H1 (cell line): ENCODE results near the gene GPR176. TPM values are rescaled to one million over a fixed set of nuclear protein-coding genes. Genes with fewer than 3 reads are reported as not detected.

Experiments used
- CTCF ChIA-PET: fragments of 300-600 bp; sonication (Branson Sonifier 250); formaldehyde crosslinking; loops from one replicate; lab custom pipeline; 2021; ENCODE audit not compliant: partially characterized antibody; lab: Charles Lee
- POLR2A ChIA-PET: fragments of 300-600 bp; sonication (Branson Sonifier 250); formaldehyde crosslinking; loops from one replicate; lab custom pipeline; 2021; ENCODE audit warnings: inconsistent platforms; ENCODE audit not compliant: partially characterized antibody; lab: Charles Lee
- DNase-seq, 2 experiments: peaks; one replicate each; pipeline versions ENCODE4 v3.0.0 to v3.0.0-alpha.2; 2010 to 2022; ENCODE audit warnings: low spot score in 2 of 2, low read depth in 1 of 2, mixed read lengths in 1 of 2
- FAIRE-seq: peaks from 2 replicates; lab custom pipeline; 2011; peaks lifted over from hg19 to GRCh38; lab: Jason Lieb, UNC
- H2AFZ ChIP-seq: 2 replicates; pipeline ENCODE4 v1.8.1; 2012; ENCODE audit warnings: low read length, inconsistent platforms
- H2AK5ac ChIP-seq: 2 replicates; pipeline ENCODE4 v1.6.1; 2013; ENCODE audit warnings: low read depth, low read length
- H2BK120ac ChIP-seq: replicated peaks from 2 replicates; pipeline ENCODE3; 2013; ENCODE audit warnings: low read depth, low read length, inconsistent platforms
- H2BK12ac ChIP-seq: 2 replicates; pipeline ENCODE4 v1.6.1; 2013; ENCODE audit warnings: low read depth, low read length
- H2BK15ac ChIP-seq: 2 replicates; pipeline ENCODE4 v1.6.1; 2013; ENCODE audit warnings: low read length
- H2BK20ac ChIP-seq: 2 replicates; pipeline ENCODE4 v1.6.1; 2013; ENCODE audit warnings: low read length
- H2BK5ac ChIP-seq: 2 replicates; pipeline ENCODE4 v1.6.1; 2013; ENCODE audit warnings: low read depth, low read length
- H3K14ac ChIP-seq: 2 replicates; pipeline ENCODE4 v1.6.1; 2013; ENCODE audit warnings: inconsistent platforms; ENCODE audit not compliant: insufficient read length
- H3K18ac ChIP-seq: 2 replicates; pipeline ENCODE4 v1.6.1; 2013; ENCODE audit warnings: low read length; ENCODE audit errors: extremely low read depth
- H3K23ac ChIP-seq: 2 replicates; pipeline ENCODE4 v1.6.1; 2013; ENCODE audit warnings: inconsistent platforms; ENCODE audit not compliant: insufficient read length
- H3K23me2 ChIP-seq: 2 replicates; pipeline ENCODE4 v1.6.1; 2013; ENCODE audit warnings: low read depth, low read length
- H3K27ac ChIP-seq: 2 replicates; pipeline ENCODE4 v1.6.1; 2011; ENCODE audit warnings: low read depth, low read length, inconsistent platforms
- H3K27me3 ChIP-seq, 4 experiments: replicated peaks in 1 of 4; 1 replicate in 1 of 4; 2 replicates in 3 of 4; pipeline versions ENCODE4 v1.6.1 to v1.8.1; 2011 to 2013; ENCODE audit warnings: low read length in 3 of 4, mild to moderate bottlenecking in 3 of 4, inconsistent platforms in 2 of 4, mixed read lengths in 2 of 4, moderate library complexity in 1 of 4; ENCODE audit not compliant: control insufficient read depth in 3 of 4, insufficient read depth in 3 of 4; ENCODE audit errors: extremely low read depth in 1 of 4
- H3K36me3 ChIP-seq, 4 experiments: 2 replicates each; pipeline versions ENCODE4 v1.6.1 to v1.8.1; 2011 to 2013; ENCODE audit warnings: mild to moderate bottlenecking in 4 of 4, low read length in 3 of 4, moderate library complexity in 2 of 4, control low read depth in 1 of 4, inconsistent platforms in 1 of 4; ENCODE audit not compliant: insufficient read depth in 4 of 4, control insufficient read depth in 2 of 4
- H3K4ac ChIP-seq: replicated peaks from 2 replicates; pipeline ENCODE3; 2013; ENCODE audit warnings: low read length, low read depth, mixed read lengths, inconsistent platforms; ENCODE audit not compliant: insufficient read length
- H3K4me1 ChIP-seq, 4 experiments: replicated peaks in 1 of 4; 1 replicate in 1 of 4; 2 replicates in 3 of 4; pipeline versions ENCODE4 v1.6.1 to v1.8.1; 2011 to 2013; ENCODE audit warnings: low read length in 3 of 4, inconsistent platforms in 2 of 4, mixed read lengths in 1 of 4; ENCODE audit not compliant: insufficient read depth in 4 of 4, control insufficient read depth in 3 of 4
- H3K4me2 ChIP-seq, 2 experiments: 2 replicates each; pipeline versions ENCODE4 v1.6.1 to v1.8.1; 2011 to 2013; ENCODE audit warnings: low read depth in 2 of 2, low read length in 2 of 2, control low read depth in 1 of 2, inconsistent platforms in 1 of 2, mild to moderate bottlenecking in 1 of 2; ENCODE audit not compliant: insufficient read depth in 1 of 2
- H3K4me3 ChIP-seq, 4 experiments: fragments of 200-600, 300-600 bp in 1 of 4; sonication (generic), shearing (Covaris generic), sonication (Bioruptor Twin) in 1 of 4; 2 replicates each; pipeline versions ENCODE4 v1.5.1 to v1.8.1; 2011 to 2016; ENCODE audit warnings: low read length in 4 of 4, low read depth in 3 of 4, control low read depth in 2 of 4, inconsistent platforms in 2 of 4, mild to moderate bottlenecking in 2 of 4, mixed read lengths in 1 of 4, moderate library complexity in 1 of 4; ENCODE audit not compliant: insufficient read depth in 2 of 4; ENCODE audit errors: extremely low read depth in 1 of 4
- H3K56ac ChIP-seq: replicated peaks from 2 replicates; pipeline ENCODE3; 2013; ENCODE audit warnings: low read depth, mild to moderate bottlenecking, mixed read lengths, low read length, inconsistent platforms; ENCODE audit not compliant: insufficient read length
- H3K79me1 ChIP-seq: 2 replicates; pipeline ENCODE4 v1.6.1; 2013; ENCODE audit warnings: low read depth, low read length, control low read depth
- H3K79me2 ChIP-seq, 2 experiments: 2 replicates each; pipeline versions ENCODE4 v1.6.1 to v1.8.1; 2012 to 2013; ENCODE audit warnings: low read length in 2 of 2, mild to moderate bottlenecking in 2 of 2, inconsistent platforms in 1 of 2; ENCODE audit not compliant: insufficient read depth in 2 of 2, control insufficient read depth in 1 of 2
- H3K9ac ChIP-seq, 4 experiments: replicated peaks in 1 of 4; 1 replicate in 1 of 4; 2 replicates in 3 of 4; pipeline versions ENCODE4 v1.6.1 to v1.8.1; 2011 to 2013; ENCODE audit warnings: low read depth in 3 of 4, low read length in 3 of 4, control low read depth in 2 of 4, mild to moderate bottlenecking in 2 of 4, moderate library complexity in 2 of 4, inconsistent platforms in 1 of 4; ENCODE audit errors: extremely low read depth in 1 of 4
- H3K9me3 ChIP-seq, 2 experiments: 2 replicates each; pipeline versions ENCODE4 v1.6.1 to v1.8.1; 2012 to 2013; ENCODE audit warnings: mild to moderate bottlenecking in 2 of 2, moderate library complexity in 2 of 2, control low read depth in 1 of 2, inconsistent platforms in 1 of 2, low read depth in 1 of 2, low read length in 1 of 2, mixed read lengths in 1 of 2; ENCODE audit not compliant: insufficient read depth in 2 of 2
- H4K20me1 ChIP-seq, 2 experiments: replicated peaks in 1 of 2; 2 replicates each; pipeline versions ENCODE3 to v1.8.1; 2011 to 2013; ENCODE audit warnings: inconsistent platforms in 2 of 2, low read length in 2 of 2, mild to moderate bottlenecking in 1 of 2; ENCODE audit not compliant: insufficient read depth in 2 of 2, control insufficient read depth in 1 of 2
- H4K5ac ChIP-seq: 2 replicates; pipeline ENCODE4 v1.6.1; 2013; ENCODE audit warnings: low read length, low read depth, mixed read lengths, inconsistent platforms; ENCODE audit not compliant: insufficient read length
- H4K8ac ChIP-seq: 2 replicates; pipeline ENCODE4 v1.8.0; 2013; ENCODE audit warnings: mild to moderate bottlenecking, moderate library complexity, low read length, inconsistent platforms; ENCODE audit not compliant: insufficient read depth; ENCODE audit errors: extremely low read depth
- H4K91ac ChIP-seq: replicated peaks from 2 replicates; pipeline ENCODE3; 2013; ENCODE audit warnings: low read length, mixed read lengths, inconsistent platforms; ENCODE audit not compliant: insufficient read length
- BRCA1 ChIP-seq: IDR thresholded peaks from 2 replicates; pipeline ENCODE4 v1.6.1; 2012; ENCODE audit warnings: low read depth, low read length, improper control_type of control experiment
- CBX8 ChIP-seq: fragments of 300-800, 300-1000 bp; sonication (generic); IDR thresholded peaks from 2 replicates; pipeline ENCODE4 v1.7.1; 2016; ENCODE audit warnings: low read depth, low read length, borderline replicate concordance
- CTCF ChIP-seq, 3 experiments: IDR thresholded peaks; 1 replicate in 2 of 3; 2 replicates in 1 of 3; pipeline versions ENCODE4 v1.5.1 to v1.6.1; 2011; ENCODE audit warnings: low read length in 3 of 3, mild to moderate bottlenecking in 3 of 3, inconsistent platforms in 2 of 3, low read depth in 1 of 3, moderate library complexity in 1 of 3; ENCODE audit not compliant: insufficient read depth in 1 of 3; ENCODE audit errors: control extremely low read depth in 1 of 3
- EP300 ChIP-seq, 2 experiments: IDR thresholded peaks; 1 replicate in 1 of 2; 2 replicates in 1 of 2; pipeline ENCODE4 v1.6.1; 2011 to 2012; ENCODE audit warnings: low read depth in 2 of 2, low read length in 2 of 2, mild to moderate bottlenecking in 2 of 2, borderline replicate concordance in 1 of 2, inconsistent platforms in 1 of 2, moderate library complexity in 1 of 2
- JUND ChIP-seq: IDR thresholded peaks from 2 replicates; pipeline ENCODE4 v1.6.1; 2011; ENCODE audit warnings: mild to moderate bottlenecking, improper control_type of control experiment, low read length
- SIN3A ChIP-seq, 2 experiments: IDR thresholded peaks in 1 of 2; conservative IDR thresholded peaks in 1 of 2; 2 replicates each; pipeline ENCODE4 v1.6.1; 2011 to 2012; ENCODE audit warnings: low read length in 2 of 2, improper control_type of control experiment in 1 of 2, low read depth in 1 of 2, mild to moderate bottlenecking in 1 of 2
- WGBS, 2 experiments: shearing (Covaris generic) in 1 of 2; methylation state at CpG; one replicate each; pipeline versions ENCODE4 v1.1.6 to v1.1.7; 2013 to 2015; ENCODE audit warnings: low lambda C conversion rate in 2 of 2, mixed read lengths in 2 of 2, inconsistent platforms in 1 of 2, low coverage in 1 of 2, missing lambda C conversion rate in 1 of 2; ENCODE audit not compliant: insufficient replicate concordance in 2 of 2, insufficient coverage in 1 of 2, insufficient read length in 1 of 2; ENCODE audit errors: extremely low coverage in 1 of 2, missing lambda C conversion rate in 1 of 2; 5-methylcytosine and 5-hydroxymethylcytosine counted together
- polyA plus RNA-seq, 7 experiments: library from polyadenylated mRNA; depleted of rRNA in 3 of 7; stranded (reverse) in 5 of 7; unstranded in 2 of 7; fragments of >200 nt in 5 of 7; fragments of 200-250 nt in 2 of 7; gene quantifications; 1 replicate in 5 of 7; 2 replicates in 1 of 7; 4 replicates in 1 of 7; pipeline versions ENCODE4 v1.2.1 to v1.2.3, GENCODE V29; 2011 to 2013; ENCODE audit warnings: missing spikeins in 2 of 7, mixed read lengths in 2 of 7
- total RNA-seq: library from RNA; stranded (reverse); fragmentation: NEBNext Ultra II Directional; extraction: Animal tissue kit (Norgen Biotek cat#: 25700); gene quantifications from 2 replicates; pipeline ENCODE4 v1.2.1, GENCODE V29; 2021

The GPR176 gene
- total and polyA plus RNA-seq, 2 of the 8 experiments (the other 6 are each of a cell fraction or from before 2014, with no cell fraction given), result 190 to 281 TPM

GRCh38 chr15:39792025-39792843 lies 127.8 kb downstream of the GPR176 start:
- Histone ChIP-seq H3K56ac (no peak overlapping the region), H2BK15ac (no peak overlapping the region), H4K8ac (no peak overlapping the region), H3K4me3 (no peak overlapping the region), H2AK5ac (no peak overlapping the region), H4K91ac (no peak overlapping the region), H2AFZ (no peak overlapping the region), H3K4me1 (peaks cover 2 to 18% (median 14%) of the 10 kb centered on the region in 4 experiments; a peak in 6 of 7 replicates), H3K23ac (no peak overlapping the region), H2BK5ac (no peak overlapping the region), H3K36me3 (no peaks in the 10 kb centered on the region), H4K20me1 (no peaks in the 10 kb centered on the region), H3K4me2 (no peak overlapping the region), H3K18ac (no peak overlapping the region), H3K4ac (no peak overlapping the region), H3K9me3 (no peaks in the 10 kb centered on the region), H4K5ac (no peak overlapping the region), H2BK12ac (no peak overlapping the region), H3K27ac (no peak overlapping the region), H3K9ac (no peak overlapping the region), H3K79me2 (no peaks in the 10 kb centered on the region), H2BK20ac (no peak overlapping the region), H3K14ac (no peak overlapping the region), H3K27me3 (no peaks in the 10 kb centered on the region), H3K79me1 (no peaks in the 10 kb centered on the region), H2BK120ac (no peak overlapping the region), H3K23me2 (no peaks in the 10 kb centered on the region; the same call in 1 of the 2 replicates)
- no peak for FAIRE-seq
- no peak for TF ChIP-seq JUND
- TF ChIP-seq CBX8, result no peak
- TF ChIP-seq CTCF (IDR thresholded peaks at IDR 0.05; ENCODE audit: control extremely low read depth in 1 of 3, insufficient read depth in 1 of 3, low read depth in 1 of 3, low read length in 3 of 3), result no peak
- TF ChIP-seq BRCA1, result no peak
- TF ChIP-seq EP300 (IDR thresholded peaks at IDR 0.05; ENCODE audit: borderline replicate concordance in 1 of 2, low read depth in 2 of 2, low read length in 2 of 2), result no peak
- TF ChIP-seq SIN3A (conservative IDR thresholded peaks at IDR 0.05 in 1 of 2, IDR thresholded peaks at IDR 0.05 in 1 of 2; ENCODE audit: low read depth in 1 of 2, low read length in 2 of 2), result no peak
- CTCF ChIA-PET, result no interaction called here
- POLR2A ChIA-PET, result no interaction called here
- no peak for DNase-seq
- 95% methylated on average over 5 of the region's 5 CpGs; no CpG with 5 or more reads in 1 of the 2 experiments for WGBS, 2 experiments
